Gastrocnemius medialis (tissue), 4 donors: ENCODE data around the gene RWDD2A.

ENCODE experiments used
- CTCF ChIP-seq, 5 experiments: fragments of 450-650 bp in 3 of 5; fragments of 200-600 bp in 2 of 5; sonication (generic) in 2 of 5; IDR thresholded peaks in 4 of 5; conservative IDR thresholded peaks in 1 of 5; 1 replicate in 4 of 5; 2 replicates in 1 of 5; pipeline ENCODE4 v1.5.1; 2016 to 2019; ENCODE audit warnings: antibody characterized with exemption in 5 of 5, mild to moderate bottlenecking in 3 of 5, moderate library complexity in 3 of 5
- POLR2A ChIP-seq, 2 donors: fragments of 450-650 bp; IDR thresholded peaks; one replicate each; pipeline ENCODE4 v1.6.1; 2017; ENCODE audit warnings: antibody characterized with exemption in 2 of 2, mild to moderate bottlenecking in 2 of 2, moderate library complexity in 2 of 2

GRCh38 chr6:83202031-83202430 is 8.9 kb downstream of the RWDD2A start:
- no peak for TF ChIP-seq CTCF (IDR thresholded peaks at IDR 0.05 in 4 of 5, conservative IDR thresholded peaks at IDR 0.05 in 1 of 5)
- TF ChIP-seq POLR2A (IDR thresholded peaks at IDR 0.05): no peak
